ENCODE results near the gene CEP55. TPM values are rescaled to one million over a fixed set of nuclear protein-coding genes. Genes with fewer than 3 reads are reported as not detected.

Gene CEP55
- total RNA-seq, 1 donor from 2014 or later, result 1.4 TPM

DNA sequence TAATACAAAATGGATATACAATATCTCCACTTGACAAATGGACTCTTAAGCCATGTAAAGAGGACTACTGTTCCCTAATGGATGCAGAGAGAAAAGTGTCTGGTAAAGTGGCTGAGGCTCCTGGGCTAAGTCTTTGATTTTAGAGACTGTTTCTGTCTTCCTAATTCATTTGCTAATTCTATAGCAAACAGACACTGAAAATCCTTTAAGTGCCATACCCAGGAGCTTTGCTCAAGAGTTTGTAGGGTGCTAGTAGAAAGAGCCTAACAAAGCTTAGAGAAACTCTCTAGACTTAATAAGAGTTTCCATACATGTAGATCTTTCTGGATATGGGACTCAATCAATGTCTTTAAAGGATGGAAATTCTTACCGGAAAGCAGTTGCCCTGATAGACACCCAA is 16.7 kb downstream of the CEP55 start:
- ATAC-seq (no peak), DNase-seq (no peak)
- Histone ChIP-seq H3K9me3 (no peaks in the 10 kb centered on the region), H3K27ac (no peak overlapping the region), H3K36me3 (no peaks in the 10 kb centered on the region), H3K27me3 (ENCODE audit: low read depth) (no peaks in the 10 kb centered on the region), H3K4me3 (no peak overlapping the region), H3K4me1 (peaks cover 17% of the 10 kb centered on the region)
- intact Hi-C loops (cut with DNase I), result no loop called here
- TF ChIP-seq, protein P1, sequence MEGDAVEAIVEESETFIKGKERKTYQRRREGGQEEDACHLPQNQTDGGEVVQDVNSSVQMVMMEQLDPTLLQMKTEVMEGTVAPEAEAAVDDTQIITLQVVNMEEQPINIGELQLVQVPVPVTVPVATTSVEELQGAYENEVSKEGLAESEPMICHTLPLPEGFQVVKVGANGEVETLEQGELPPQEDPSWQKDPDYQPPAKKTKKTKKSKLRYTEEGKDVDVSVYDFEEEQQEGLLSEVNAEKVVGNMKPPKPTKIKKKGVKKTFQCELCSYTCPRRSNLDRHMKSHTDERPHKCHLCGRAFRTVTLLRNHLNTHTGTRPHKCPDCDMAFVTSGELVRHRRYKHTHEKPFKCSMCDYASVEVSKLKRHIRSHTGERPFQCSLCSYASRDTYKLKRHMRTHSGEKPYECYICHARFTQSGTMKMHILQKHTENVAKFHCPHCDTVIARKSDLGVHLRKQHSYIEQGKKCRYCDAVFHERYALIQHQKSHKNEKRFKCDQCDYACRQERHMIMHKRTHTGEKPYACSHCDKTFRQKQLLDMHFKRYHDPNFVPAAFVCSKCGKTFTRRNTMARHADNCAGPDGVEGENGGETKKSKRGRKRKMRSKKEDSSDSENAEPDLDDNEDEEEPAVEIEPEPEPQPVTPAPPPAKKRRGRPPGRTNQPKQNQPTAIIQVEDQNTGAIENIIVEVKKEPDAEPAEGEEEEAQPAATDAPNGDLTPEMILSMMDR (IDR thresholded peaks at IDR 0.05), result no peak

DNA sequence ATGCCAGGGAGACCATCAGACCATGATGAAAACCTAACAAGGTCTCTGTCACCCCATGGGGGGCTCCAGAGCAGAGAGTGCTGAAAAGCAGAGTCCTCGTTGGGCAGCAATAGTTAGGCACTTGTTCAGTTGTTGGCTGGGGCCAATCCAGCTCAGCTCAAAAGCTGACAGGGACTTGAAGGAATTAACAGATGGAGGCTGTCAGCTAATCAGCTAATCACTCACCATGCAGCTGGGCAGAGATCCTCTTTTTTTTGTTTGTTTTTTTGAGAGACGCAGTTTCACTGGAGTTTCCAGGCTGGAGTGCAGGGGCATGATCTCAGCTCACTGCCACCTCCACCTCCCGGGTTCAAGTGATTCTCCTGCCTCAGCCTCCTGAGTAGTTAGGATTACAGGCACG is 18.1 kb downstream of the CEP55 start:
- Histone ChIP-seq H3K9me3 (no peaks in the 10 kb centered on the region), H3K4me3 (no peak overlapping the region), H3K36me3 (no peaks in the 10 kb centered on the region), H3K27ac (peak overlapping the region; percentile 65), H3K27me3 (ENCODE audit: low read depth) (no peaks in the 10 kb centered on the region), H3K4me1 (peaks cover 17% of the 10 kb centered on the region)
- intact Hi-C loops (cut with DNase I), result no loop called here
- no peak for DNase-seq
- TF ChIP-seq, protein P1 (IDR thresholded peaks at IDR 0.05), result no peak
- peak in 1 of 2 donors; percentile 37 for ATAC-seq

DNA sequence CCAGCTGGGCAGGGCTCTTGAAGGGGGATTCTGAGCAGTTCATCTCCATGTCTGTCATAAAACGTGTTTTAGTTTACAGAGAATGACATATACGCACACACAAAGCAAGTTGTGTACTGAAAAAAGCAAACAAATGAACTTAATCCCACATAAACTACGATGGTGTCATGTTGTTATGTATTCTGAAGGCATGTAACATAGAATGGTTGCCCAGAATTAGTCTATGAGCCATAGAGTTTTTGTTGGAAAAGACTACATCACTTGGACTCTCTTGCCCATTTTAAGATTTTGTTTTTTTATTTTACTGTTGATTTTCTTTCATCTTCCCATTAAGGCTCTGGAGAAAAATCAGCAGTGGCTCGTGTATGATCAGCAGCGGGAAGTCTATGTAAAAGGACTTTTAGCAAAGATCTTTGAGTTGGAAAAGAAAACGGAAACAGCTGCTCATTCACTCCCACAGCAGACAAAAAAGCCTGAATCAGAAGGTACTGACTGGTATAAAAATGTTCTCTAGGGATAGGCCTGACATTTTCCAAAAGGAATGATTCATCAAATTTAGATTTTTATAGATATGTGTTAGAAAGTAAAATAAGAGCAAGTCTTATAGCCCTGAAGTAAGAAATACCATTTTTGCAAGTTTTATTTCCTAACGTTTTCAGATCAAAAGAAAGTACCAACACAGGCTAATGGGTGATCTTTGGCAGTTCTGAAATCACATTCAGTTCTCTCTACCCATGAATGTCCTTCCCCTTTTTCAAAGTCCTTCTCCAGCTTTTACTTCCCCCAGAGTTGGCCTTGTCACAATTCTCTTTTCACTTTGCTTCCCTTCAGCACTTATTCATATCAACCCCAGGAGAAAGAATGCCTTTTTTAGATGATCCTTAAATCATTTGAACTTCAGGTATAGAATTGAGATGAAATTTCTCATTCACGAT is 18.9 kb downstream of the CEP55 start:
- Histone ChIP-seq H3K4me1 (peaks cover 17% of the 10 kb centered on the region), H3K36me3 (no peaks in the 10 kb centered on the region), H3K27me3 (ENCODE audit: low read depth) (no peaks in the 10 kb centered on the region), H3K4me3 (no peak overlapping the region), H3K27ac (peak overlapping the region; percentile 65), H3K9me3 (no peaks in the 10 kb centered on the region)
- TF ChIP-seq, protein P1 (IDR thresholded peaks at IDR 0.05), result no peak
- intact Hi-C loops (cut with DNase I), result no loop called here
- ATAC-seq (peak; percentile 77), DNase-seq (no peak)

DNA sequence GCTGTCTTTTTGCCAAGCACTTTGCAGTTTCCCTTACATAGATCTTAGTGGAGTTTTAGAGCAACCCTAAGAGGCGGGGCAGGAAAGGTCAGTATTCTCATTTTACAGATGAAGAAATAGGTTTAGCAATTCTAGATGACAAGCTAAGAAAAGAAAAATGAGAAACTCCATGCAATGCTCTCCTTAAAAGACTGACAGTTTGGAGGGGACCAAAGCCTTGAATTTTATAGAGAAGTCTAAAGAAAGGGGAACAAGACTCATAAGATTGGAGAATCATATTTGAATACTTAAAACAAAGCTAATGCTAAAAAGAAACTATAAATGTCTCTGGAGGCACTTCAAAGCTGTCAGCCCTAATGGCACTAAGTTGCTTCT is 19.6 kb downstream of the CEP55 start:
- intact Hi-C loops (cut with DNase I), result no loop called here
- peak; percentile 34 to 45 for ATAC-seq
- peak overlapping the region; percentile 21 for H3K27ac ChIP-seq

DNA sequence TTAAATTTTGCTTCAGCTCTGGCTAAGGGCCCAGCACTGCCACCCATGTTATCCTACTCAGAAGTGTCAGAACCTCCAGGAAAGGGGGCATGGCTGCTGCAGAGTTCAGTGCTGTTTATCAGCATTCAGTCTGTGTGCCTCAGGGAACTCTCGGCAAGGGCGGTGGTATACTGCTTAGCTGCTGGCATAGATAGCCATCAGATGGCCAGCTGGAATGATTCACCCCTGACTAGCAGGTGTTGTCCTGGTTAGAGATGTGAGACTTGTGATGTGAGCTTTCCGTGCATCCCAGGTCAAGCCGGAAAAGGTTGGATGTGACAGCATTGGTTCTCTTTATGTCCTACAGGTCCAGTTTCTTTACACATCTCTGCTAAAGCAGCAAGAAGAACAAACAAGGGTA is 22.1 kb downstream of the CEP55 start:
- H3K9me3 ChIP-seq, result no peaks in the 10 kb centered on the region
- H3K4me1 ChIP-seq, result peaks cover 17% of the 10 kb centered on the region
- ATAC-seq (no peak), DNase-seq (no peak)
- H3K27me3 ChIP-seq (ENCODE audit: low read depth), result no peaks in the 10 kb centered on the region
- H3K27ac ChIP-seq, result no peak overlapping the region
- TF ChIP-seq, protein P1 (IDR thresholded peaks at IDR 0.05), result no peak
- H3K4me3 ChIP-seq, result no peak overlapping the region
- H3K36me3 ChIP-seq, result no peaks in the 10 kb centered on the region
- intact Hi-C loops (cut with DNase I), result no loop called here

More for the DNA sequence above, 19.6 kb downstream of the CEP55 start:
- TF ChIP-seq, protein P1 (IDR thresholded peaks at IDR 0.05), result no peak
- DNase-seq, result no peak
- Histone ChIP-seq H3K9me3 (no peaks in the 10 kb centered on the region), H3K27me3 (ENCODE audit: low read depth) (no peaks in the 10 kb centered on the region), H3K4me1 (peaks cover 17% of the 10 kb centered on the region), H3K36me3 (no peaks in the 10 kb centered on the region), H3K4me3 (no peak overlapping the region)
